Upper lobe of left lung (tissue), 4 donors: ENCODE results near the gene BCL2A1.

ENCODE experiments used
- EP300 ChIP-seq, 4 donors: sonication (generic); formaldehyde crosslinking; IDR thresholded peaks; one replicate each; pipeline ENCODE4 v1.5.1; 2017; ENCODE audit warnings: antibody characterized with exemption in 4 of 4, control low read depth in 2 of 4
- POLR2A ChIP-seq, 4 donors: fragments of 450-650 bp; IDR thresholded peaks; one replicate each; pipeline ENCODE4 v1.5.1; 2016 to 2017; ENCODE audit warnings: antibody characterized with exemption in 4 of 4, mild to moderate bottlenecking in 2 of 4
- TF ChIP-seq, protein P1 (sequence below), 6 experiments: fragments of 450-650 bp in 4 of 6; fragments of 200-600 bp in 2 of 6; sonication (generic) in 2 of 6; IDR thresholded peaks; one replicate each; pipeline ENCODE4 v1.5.1; 2016 to 2019; ENCODE audit warnings: antibody characterized with exemption in 6 of 6

DNA sequence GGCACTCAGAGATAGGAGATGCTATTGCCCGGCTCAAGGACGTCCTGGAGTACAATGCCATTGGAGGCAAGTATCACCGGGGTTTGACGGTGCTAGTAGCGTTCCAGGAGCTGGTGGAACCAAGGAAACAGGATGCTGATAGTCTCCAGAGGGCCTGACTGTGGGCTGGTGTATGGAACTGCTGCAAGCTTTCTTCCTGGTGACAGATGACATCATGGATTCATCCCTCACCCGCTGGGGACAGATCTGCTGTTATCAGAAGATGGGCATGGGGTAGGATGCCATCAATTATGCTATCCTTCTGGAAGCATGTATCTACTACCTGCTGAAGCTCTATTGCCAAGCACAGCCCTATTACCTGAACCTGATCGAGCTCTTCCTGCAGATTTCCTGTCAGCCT is 26.4 kb downstream of the BCL2A1 start:
- TF ChIP-seq, protein P1, sequence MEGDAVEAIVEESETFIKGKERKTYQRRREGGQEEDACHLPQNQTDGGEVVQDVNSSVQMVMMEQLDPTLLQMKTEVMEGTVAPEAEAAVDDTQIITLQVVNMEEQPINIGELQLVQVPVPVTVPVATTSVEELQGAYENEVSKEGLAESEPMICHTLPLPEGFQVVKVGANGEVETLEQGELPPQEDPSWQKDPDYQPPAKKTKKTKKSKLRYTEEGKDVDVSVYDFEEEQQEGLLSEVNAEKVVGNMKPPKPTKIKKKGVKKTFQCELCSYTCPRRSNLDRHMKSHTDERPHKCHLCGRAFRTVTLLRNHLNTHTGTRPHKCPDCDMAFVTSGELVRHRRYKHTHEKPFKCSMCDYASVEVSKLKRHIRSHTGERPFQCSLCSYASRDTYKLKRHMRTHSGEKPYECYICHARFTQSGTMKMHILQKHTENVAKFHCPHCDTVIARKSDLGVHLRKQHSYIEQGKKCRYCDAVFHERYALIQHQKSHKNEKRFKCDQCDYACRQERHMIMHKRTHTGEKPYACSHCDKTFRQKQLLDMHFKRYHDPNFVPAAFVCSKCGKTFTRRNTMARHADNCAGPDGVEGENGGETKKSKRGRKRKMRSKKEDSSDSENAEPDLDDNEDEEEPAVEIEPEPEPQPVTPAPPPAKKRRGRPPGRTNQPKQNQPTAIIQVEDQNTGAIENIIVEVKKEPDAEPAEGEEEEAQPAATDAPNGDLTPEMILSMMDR (IDR thresholded peaks at IDR 0.05) = no peak
- no peak for TF ChIP-seq EP300 (IDR thresholded peaks at IDR 0.05)
- no peak for TF ChIP-seq POLR2A (IDR thresholded peaks at IDR 0.05)
